GM23338 (cell line): ENCODE results near the gene FAM120A. TPM values are rescaled to one million over a fixed set of nuclear protein-coding genes. Genes with fewer than 3 reads are reported as not detected.

Source experiments
- ATAC-seq: fragments of 200-7000 bp; cut with Tn5 transposase; 3 replicates; pipeline ENCODE4 v1.9.1; 2020
- DNase-seq: peaks from one replicate; pipeline ENCODE4 v3.0.0-alpha.2; 2015; ENCODE audit warnings: low spot score
- H2AFZ ChIP-seq: fragments of 200-600 bp; sonication (generic); 2 replicates; pipeline ENCODE4 v1.8.0; 2016; ENCODE audit warnings: antibody characterized with exemption, mild to moderate bottlenecking, moderate library complexity
- H3F3A ChIP-seq: fragments of 200-600 bp; sonication (generic); replicated peaks from 2 replicates; pipeline ENCODE4 v1.8.0; 2017; ENCODE audit warnings: antibody characterized with exemption, mixed run types, low read depth
- H3K27ac ChIP-seq: fragments of 200-600 bp; sonication (generic); 2 replicates; pipeline ENCODE4 v1.6.1; 2016; ENCODE audit warnings: low read depth
- H3K27me3 ChIP-seq: fragments of 200-600 bp; sonication (generic); 2 replicates; pipeline ENCODE4 v1.8.0; 2016; ENCODE audit warnings: mild to moderate bottlenecking, mixed run types, moderate library complexity; ENCODE audit not compliant: insufficient read depth
- H3K36me3 ChIP-seq: fragments of 200-600 bp; sonication (generic); 2 replicates; pipeline ENCODE4 v1.8.0; 2016; ENCODE audit warnings: mild to moderate bottlenecking; ENCODE audit not compliant: insufficient read depth
- H3K4me1 ChIP-seq: fragments of 200-600 bp; sonication (generic); 2 replicates; pipeline ENCODE4 v1.8.0; 2016; ENCODE audit warnings: mild to moderate bottlenecking, moderate library complexity; ENCODE audit not compliant: insufficient read depth
- H3K4me2 ChIP-seq: fragments of 200-600 bp; sonication (generic); 2 replicates; pipeline ENCODE4 v1.7.1; 2017; ENCODE audit warnings: mixed run types
- H3K4me3 ChIP-seq: fragments of 200-600 bp; sonication (generic); 2 replicates; pipeline ENCODE4 v1.6.1; 2016; ENCODE audit warnings: mixed run types
- H3K79me2 ChIP-seq: fragments of 200-600 bp; sonication (generic); replicated peaks from 2 replicates; pipeline ENCODE4 v1.8.0; 2017; ENCODE audit warnings: mild to moderate bottlenecking; ENCODE audit not compliant: insufficient read depth
- H3K9me2 ChIP-seq: fragments of 200-600 bp; sonication (generic); 2 replicates; pipeline ENCODE4 v1.8.0; 2017; ENCODE audit not compliant: insufficient read depth
- H4K20me1 ChIP-seq: fragments of 200-600 bp; sonication (generic); replicated peaks from 2 replicates; pipeline ENCODE4 v1.8.0; 2017; ENCODE audit warnings: mild to moderate bottlenecking; ENCODE audit not compliant: insufficient read depth
- H3K27ac Mint-ChIP-seq: 2 replicates; pipeline ENCODE4 v1.8.0; 2020; ENCODE audit warnings: inconsistent platforms, mild to moderate bottlenecking, moderate library complexity, mixed read lengths
- H3K27me3 Mint-ChIP-seq: 3 replicates; pipeline ENCODE4 v1.8.0; 2022; ENCODE audit warnings: low read depth, mild to moderate bottlenecking, moderate library complexity, mixed read lengths, inconsistent platforms; ENCODE audit not compliant: insufficient read depth, poor library complexity
- H3K36me3 Mint-ChIP-seq: 3 replicates; pipeline ENCODE4 v1.8.0; 2021; ENCODE audit warnings: low read depth, mild to moderate bottlenecking, inconsistent platforms, moderate library complexity, mixed read lengths
- H3K4me1 Mint-ChIP-seq: 3 replicates; pipeline ENCODE4 v1.8.0; 2020; ENCODE audit warnings: mild to moderate bottlenecking, inconsistent platforms, mixed read lengths
- H3K4me3 Mint-ChIP-seq: 3 replicates; pipeline ENCODE4 v1.8.0; 2021; ENCODE audit warnings: moderate library complexity, mild to moderate bottlenecking, inconsistent platforms, mixed read lengths
- H3K9me3 Mint-ChIP-seq: 3 replicates; pipeline ENCODE4 v1.8.0; 2020; ENCODE audit warnings: moderate library complexity, mild to moderate bottlenecking, inconsistent platforms, mixed read lengths
- ETS1 ChIP-seq: IDR thresholded peaks from 2 replicates; pipeline ENCODE4 v1.6.1; 2016; ENCODE audit warnings: antibody characterized with exemption
- EZH2 ChIP-seq: fragments of 200-600 bp; sonication (generic); IDR thresholded peaks from one replicate; pipeline ENCODE4 v1.8.0; 2017; ENCODE audit warnings: antibody characterized with exemption, mild to moderate bottlenecking, low read depth; ENCODE audit not compliant: unreplicated experiment
- polyA plus RNA-seq: library from polyadenylated mRNA; unstranded; fragments of >200 nt; fragmentation: Nextera tagmentation; extraction: Ambion mirVana; gene quantifications from 2 replicates; pipeline ENCODE4 v1.2.1, GENCODE V29; 2016
- total RNA-seq: library from RNA; depleted of rRNA; stranded (reverse); fragments of >200 nt; shearing (Covaris generic); gene quantifications from 2 replicates; pipeline ENCODE4 v1.2.3, GENCODE V29; 2014
- TF ChIP-seq, protein P1 (sequence below): fragments of 250-450 bp; sonication (Bioruptor Pico); IDR thresholded peaks from 2 replicates; pipeline ENCODE4 v1.5.0; 2020; ENCODE audit warnings: mild to moderate bottlenecking, moderate library complexity

The FAM120A gene
- total and polyA plus RNA-seq, 2 experiments from 2014 or later, result 28.2 to 52.5 TPM

GRCh38 chr9:93575796-93576257 is 124.3 kb downstream of the FAM120A start:
- Mint-ChIP-seq H3K27ac (no peak overlapping the region), H3K4me3 (peak overlapping the region; percentile 88), H3K36me3 (peaks cover 8% of the 10 kb centered on the region; the same call in 2 of the 3 replicates), H3K27me3 (peaks cover 28% of the 10 kb centered on the region), H3K4me1 (peaks cover 36% of the 10 kb centered on the region), H3K9me3 (peaks cover 7% of the 10 kb centered on the region; the same call in 2 of the 3 replicates)
- Histone ChIP-seq H3K36me3 (no peaks in the 10 kb centered on the region), H3K27me3 (peaks cover 23% of the 10 kb centered on the region; the same call in 1 of the 2 replicates), H4K20me1 (peaks cover 10% of the 10 kb centered on the region; the same call in 1 of the 2 replicates), H3K27ac (no peak overlapping the region), H3K79me2 (peaks cover 19% of the 10 kb centered on the region), H2AFZ (peak overlapping the region; percentile 90), H3K9me2 (no peaks in the 10 kb centered on the region), H3K4me1 (peaks cover 24% of the 10 kb centered on the region), H3K4me2 (peak overlapping the region; percentile 99), H3K4me3 (peak overlapping the region; percentile 83), H3F3A (peaks cover 6% of the 10 kb centered on the region; the same call in 1 of the 2 replicates)
- TF ChIP-seq ETS1 (0 out of 2 replicates have a peak, but pooled peaks have one; percentile 34), EZH2 (peak; percentile 43)
- TF ChIP-seq, protein P1, sequence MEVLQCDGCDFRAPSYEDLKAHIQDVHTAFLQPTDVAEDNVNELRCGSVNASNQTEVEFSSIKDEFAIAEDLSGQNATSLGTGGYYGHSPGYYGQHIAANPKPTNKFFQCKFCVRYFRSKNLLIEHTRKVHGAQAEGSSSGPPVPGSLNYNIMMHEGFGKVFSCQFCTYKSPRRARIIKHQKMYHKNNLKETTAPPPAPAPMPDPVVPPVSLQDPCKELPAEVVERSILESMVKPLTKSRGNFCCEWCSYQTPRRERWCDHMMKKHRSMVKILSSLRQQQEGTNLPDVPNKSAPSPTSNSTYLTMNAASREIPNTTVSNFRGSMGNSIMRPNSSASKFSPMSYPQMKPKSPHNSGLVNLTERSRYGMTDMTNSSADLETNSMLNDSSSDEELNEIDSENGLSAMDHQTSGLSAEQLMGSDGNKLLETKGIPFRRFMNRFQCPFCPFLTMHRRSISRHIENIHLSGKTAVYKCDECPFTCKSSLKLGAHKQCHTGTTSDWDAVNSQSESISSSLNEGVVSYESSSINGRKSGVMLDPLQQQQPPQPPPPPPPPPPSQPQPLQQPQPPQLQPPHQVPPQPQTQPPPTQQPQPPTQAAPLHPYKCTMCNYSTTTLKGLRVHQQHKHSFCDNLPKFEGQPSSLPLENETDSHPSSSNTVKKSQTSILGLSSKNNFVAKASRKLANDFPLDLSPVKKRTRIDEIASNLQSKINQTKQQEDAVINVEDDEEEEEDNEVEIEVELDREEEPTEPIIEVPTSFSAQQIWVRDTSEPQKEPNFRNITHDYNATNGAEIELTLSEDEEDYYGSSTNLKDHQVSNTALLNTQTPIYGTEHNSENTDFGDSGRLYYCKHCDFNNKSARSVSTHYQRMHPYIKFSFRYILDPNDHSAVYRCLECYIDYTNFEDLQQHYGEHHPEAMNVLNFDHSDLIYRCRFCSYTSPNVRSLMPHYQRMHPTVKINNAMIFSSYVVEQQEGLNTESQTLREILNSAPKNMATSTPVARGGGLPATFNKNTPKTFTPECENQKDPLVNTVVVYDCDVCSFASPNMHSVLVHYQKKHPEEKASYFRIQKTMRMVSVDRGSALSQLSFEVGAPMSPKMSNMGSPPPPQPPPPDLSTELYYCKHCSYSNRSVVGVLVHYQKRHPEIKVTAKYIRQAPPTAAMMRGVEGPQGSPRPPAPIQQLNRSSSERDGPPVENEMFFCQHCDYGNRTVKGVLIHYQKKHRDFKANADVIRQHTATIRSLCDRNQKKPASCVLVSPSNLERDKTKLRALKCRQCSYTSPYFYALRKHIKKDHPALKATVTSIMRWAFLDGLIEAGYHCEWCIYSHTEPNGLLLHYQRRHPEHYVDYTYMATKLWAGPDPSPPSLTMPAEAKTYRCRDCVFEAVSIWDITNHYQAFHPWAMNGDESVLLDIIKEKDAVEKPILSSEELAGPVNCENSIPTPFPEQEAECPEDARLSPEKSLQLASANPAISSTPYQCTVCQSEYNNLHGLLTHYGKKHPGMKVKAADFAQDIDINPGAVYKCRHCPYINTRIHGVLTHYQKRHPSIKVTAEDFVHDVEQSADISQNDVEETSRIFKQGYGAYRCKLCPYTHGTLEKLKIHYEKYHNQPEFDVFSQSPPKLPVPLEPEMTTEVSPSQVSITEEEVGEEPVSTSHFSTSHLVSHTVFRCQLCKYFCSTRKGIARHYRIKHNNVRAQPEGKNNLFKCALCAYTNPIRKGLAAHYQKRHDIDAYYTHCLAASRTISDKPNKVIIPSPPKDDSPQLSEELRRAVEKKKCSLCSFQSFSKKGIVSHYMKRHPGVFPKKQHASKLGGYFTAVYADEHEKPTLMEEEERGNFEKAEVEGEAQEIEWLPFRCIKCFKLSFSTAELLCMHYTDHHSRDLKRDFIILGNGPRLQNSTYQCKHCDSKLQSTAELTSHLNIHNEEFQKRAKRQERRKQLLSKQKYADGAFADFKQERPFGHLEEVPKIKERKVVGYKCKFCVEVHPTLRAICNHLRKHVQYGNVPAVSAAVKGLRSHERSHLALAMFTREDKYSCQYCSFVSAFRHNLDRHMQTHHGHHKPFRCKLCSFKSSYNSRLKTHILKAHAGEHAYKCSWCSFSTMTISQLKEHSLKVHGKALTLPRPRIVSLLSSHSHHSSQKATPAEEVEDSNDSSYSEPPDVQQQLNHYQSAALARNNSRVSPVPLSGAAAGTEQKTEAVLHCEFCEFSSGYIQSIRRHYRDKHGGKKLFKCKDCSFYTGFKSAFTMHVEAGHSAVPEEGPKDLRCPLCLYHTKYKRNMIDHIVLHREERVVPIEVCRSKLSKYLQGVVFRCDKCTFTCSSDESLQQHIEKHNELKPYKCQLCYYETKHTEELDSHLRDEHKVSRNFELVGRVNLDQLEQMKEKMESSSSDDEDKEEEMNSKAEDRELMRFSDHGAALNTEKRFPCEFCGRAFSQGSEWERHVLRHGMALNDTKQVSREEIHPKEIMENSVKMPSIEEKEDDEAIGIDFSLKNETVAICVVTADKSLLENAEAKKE (CRISPR knock-in tag), result no peak
- ATAC-seq (peak; percentile 12), DNase-seq (peak; percentile 68)
